ENCODE results near the gene FAM133A.

The FAM133A gene

DNA sequence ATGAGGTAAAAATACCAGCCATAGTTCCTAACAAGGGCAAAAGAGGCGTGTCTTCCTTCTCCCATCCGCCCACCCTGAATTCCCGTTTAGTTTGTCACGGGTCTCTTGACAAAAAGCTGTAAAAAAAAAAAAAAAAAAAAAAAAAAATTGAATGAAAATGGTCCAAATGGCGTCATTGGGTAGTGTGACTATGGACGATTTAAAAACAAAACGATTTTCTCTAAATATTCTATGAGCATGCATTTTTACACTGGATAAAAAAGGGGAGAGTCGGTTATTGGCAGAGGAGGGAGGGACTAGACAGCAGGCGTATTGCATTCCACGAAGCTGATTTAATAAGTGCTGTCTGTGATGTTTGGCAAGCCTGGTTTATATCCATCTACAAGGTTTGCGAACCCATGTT, at the start of gene FAM133A:
FAM133A (plus strand) TSS at position 338 of the 403 bp plus-strand sequence. CDS start 35,214 bp downstream, outside the sequence.
- no peak for DNase-seq

DNA sequence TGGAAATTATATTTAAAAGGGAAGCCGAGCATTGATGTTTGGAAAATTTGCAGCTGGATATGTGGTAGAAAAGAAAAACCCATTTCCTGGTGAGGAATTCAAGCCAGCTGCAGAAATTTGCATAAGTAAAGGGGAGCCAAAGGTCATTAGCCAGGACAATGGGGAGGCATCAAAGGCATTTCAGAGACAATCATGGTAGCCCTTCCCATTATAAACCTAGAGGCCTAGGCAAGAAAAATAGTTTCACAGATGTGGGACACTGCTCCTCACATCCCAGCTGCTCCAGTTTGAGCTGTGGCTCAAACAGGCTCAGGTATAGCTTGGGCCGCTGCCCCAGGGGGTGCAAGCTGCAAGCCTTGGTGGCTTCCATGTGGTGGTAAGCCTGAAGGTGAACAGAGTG, 36.4 kb upstream of the FAM133A start:
- no peak for DNase-seq

DNA sequence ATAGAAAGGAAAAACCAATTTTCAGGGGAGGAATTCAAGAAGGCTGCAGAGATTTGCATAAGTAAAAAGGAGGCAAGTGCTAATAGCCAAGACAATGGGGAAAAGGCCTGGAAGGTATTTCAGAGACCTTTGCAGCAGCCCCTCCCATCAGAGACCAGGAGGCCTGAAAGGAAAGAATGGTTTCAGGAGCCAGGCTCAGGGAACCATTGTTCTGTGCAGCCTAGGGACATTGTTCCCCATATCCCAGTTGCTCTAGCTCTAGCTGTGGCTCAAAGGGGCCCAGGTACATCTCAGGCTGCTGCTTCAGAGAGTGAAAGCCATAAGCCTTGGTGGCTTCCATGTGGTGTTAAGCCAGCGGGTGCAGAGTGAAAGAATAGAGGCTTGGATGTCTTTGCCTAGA, 24.6 kb upstream of the FAM133A start:
- no peak for DNase-seq

DNA sequence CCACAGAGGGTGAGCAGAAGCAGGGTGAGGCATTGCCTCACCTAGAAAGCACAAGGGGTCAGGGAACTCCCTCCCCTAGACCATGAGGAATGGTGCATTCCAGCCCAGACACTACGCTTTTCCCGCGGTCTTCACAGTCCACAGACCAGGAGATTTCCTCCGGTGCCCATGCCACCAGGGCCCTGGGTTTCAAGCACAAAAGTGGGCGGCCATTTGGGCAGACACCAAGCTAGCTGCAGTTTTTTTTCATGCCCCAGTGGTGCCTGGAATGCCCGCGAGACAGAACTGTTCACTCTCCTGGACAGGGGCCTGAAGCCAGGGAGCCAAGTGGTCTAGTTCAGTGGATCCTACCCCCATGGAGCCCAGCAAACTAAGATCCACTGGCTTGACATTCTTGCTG, 13.4 kb upstream of the FAM133A start:
- no peak for DNase-seq

DNA sequence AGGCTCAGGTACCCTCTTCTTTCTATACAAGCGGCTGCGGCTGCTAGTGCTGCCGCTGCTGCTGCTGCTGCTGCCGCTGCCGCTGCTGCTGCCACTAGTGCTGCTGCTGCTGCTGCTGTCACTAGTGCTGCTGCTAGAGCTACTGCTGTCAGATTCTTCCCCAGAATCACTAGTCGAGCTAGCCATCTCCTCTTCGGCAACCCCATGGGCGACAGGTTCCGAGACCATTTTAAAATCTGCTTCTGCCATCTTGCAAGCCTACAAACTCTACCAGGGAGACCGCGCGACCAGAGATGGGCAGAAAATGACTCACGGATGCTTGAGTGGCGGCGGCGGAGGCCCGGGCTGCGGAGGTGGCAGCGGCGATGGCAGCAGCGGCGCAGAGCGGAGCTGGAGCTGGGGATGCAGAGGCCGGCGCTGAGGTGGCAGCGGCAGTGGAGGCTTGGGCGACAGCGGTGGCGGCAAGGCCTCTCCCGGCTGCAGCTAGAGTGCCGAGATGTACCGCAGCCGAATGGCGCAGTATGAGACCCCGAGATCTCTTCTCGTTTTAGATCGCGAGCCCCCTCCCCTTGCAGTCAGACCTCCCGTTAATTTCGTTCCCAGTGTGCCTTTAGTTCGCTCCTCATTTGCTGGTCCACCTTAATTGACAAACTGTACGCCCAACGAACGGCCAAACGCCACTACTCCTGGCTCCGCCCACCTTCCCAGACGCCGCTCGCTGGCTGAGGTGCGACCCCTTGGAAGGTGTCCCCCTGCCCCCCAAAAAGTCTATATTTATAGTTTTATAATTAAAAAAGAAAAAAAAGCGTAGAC, 744 bp upstream of the FAM133A start, which contains the start of gene NAP1L3:
NAP1L3 (minus strand) TSS at position 523 of the 813 bp plus-strand sequence; CDS start at position 249, 274 bp downstream.
- peak; percentile 66 for DNase-seq

DNA sequence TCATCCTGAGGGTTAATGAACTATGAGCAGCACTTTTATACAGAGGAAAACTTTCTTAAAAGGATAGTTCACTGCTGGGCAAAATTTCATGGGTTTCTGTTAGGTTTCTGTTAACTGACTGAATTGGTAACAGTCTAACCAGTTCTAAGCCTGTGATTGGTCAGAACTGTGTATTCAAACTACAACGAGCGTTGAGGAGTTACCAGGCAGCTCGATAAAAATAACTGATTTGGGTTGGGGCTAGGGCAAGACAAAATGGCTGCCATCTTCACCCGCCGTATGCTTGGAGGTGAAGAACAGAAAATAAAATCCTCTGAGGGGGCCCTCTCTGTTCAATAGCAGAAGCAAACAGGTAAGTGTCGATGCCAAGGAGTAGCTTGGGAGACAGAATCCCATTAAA, 22.0 kb downstream of the FAM133A start:
- DNase-seq, result no peak

DNA sequence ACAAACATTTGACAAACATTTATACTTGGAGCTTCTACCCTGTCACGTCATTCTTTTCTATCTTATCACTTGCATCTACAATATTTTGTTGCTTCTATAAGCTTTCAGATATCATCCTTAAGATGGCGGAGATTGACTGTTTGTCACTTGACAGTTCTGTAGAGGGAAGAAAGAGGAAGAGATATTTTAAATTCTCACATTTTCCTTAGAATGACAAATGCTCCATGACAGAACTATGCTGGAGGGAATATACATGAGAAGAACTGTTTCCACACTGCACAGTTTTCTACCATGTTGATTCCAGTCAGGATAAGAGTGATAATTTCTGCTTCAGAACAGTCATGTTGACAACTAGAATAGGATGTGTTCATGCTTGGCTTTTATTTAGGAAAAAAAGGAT, 29.7 kb downstream of the FAM133A start:
- no peak for DNase-seq

DNA sequence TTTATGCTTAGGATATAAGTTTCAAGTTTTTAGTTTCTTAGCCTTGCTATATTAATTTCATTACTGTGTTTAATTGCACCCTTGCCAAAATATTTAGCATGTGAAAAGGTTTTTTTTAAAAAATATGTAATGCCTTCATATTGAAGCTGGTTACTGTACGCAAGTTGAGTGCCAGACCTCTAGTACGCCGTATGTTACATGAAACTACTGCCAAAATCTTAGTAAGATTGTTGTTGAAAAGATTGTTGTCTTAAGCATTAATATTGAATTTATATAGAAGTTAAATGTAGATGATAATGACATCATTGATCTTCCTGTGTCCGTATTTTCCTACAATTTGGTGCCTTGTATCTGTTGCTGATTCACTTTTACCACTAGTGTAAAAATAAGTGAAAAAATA, 37.1 kb downstream of the FAM133A start:
- no peak for DNase-seq

DNA sequence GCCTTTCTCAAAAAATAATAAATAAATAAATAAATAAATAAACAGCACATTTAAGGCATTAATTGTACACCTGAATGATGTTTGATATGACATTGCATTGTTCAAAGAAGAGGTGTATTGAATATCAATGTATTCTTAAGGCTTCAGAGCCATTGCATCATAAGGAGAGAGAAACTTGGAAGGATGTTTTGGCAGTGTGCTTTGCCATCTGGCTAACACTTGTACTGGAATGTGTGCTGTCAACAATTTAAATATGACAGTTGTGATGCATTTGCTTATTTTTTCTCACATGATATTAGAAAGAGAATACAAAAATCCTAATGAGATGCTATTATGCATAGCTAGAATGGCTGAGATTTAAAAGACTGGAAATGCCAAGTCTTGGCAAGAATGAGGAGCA, 67.8 kb downstream of the FAM133A start:
- DNase-seq, result no peak

DNA sequence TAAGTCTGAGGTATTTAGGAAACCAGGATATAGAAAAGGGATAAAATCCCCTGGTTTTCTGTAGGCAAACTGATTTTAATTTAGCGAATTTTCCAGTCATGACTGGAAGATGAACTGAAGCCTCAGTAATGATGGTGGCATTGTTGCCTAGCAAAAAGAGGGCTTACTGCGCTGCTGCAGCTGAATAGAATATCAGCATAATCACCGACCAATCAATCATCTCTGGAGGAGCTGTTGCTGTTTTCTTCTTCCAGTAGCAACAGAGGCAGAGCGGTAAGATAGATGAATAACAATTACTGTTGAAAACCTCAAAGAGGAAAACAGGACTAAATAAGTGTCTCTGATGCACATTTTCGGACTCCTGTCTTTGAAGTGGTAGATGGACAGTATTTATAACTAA, 86.2 kb downstream of the FAM133A start:
- no peak for DNase-seq

Data from activated naive CD4-positive, alpha-beta T cell treated with anti-CD3 and anti-CD28 coated beads, Interleukin-2, amount 50 U/mL, for 16 hours (primary cell).